Measurements from ENCODE around the gene IFI30. TPM values are rescaled to one million over a fixed set of nuclear protein-coding genes. Genes with fewer than 3 reads are reported as not detected.

IFI30 gene
- polyA plus RNA-seq, 3 donors: 3,608 to 6,022 (median 4,550) TPM

DNA sequence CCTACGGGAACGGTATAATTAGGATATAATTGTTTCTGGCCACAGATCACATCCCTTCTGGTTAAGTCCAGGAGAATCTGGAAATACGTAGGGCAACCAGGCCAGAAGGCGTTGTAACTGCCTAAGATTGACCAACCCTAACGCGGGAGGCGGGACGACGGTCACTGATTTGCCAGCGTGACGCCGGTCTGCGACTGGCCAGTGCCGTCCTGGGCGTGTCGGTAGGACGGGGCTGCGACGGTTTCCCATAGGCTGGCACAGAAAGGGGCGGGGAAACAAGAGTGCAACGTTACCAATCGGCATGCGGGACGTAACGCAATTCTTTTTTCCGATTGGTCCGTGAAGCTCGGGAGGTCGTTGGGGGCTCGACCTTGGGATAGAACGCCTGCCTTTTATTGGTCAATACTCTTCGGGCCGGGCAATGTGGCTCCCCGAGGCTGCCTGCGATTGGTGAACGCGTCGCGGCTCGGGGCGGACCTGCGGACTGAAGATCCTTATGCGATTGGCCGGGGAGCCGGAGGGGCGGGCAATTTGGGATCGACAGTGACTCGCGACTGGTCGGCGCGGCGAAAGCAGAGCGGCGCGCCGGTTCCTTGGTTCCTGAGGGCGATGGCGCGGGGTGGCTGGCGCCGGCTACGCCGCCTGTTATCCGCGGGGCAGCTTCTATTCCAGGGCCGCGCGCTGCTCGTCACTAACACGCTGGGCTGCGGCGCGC, 19.2 kb downstream of the IFI30 start, which contains the start of gene MPV17L2:
MPV17L2 (plus strand) TSS at position 546 of the 715 bp plus-strand sequence; CDS start at position 610, 64 bp downstream.
- Histone ChIP-seq H3K4me3 (replicated peaks in 1 of 3; ENCODE audit: low read depth in 2 of 3, low read length in 3 of 3) (peak within 1 kb of the TSS; percentile 62 to 88 (median 64)), H4K20me1 (ENCODE audit: insufficient read depth, low read length) (peaks cover 10% of the 10 kb centered on the region), H2AFZ (ENCODE audit: insufficient read depth, low read depth, low read length, poor library complexity, severe bottlenecking) (peak within 1 kb of the TSS; percentile 59), H3K79me2 (ENCODE audit: insufficient read depth, low read length) (peaks cover 13% of the 10 kb centered on the region), H3K27ac (ENCODE audit: low read depth in 1 of 2, low read length in 2 of 2) (peak within 1 kb of the TSS; percentile 81 to 90), H3K36me3 (replicated peaks in 1 of 2; ENCODE audit: control insufficient read depth in 1 of 2, insufficient read depth in 2 of 2, low read length in 2 of 2) (peaks cover 11 to 20% of the 10 kb centered on the region in 2 donors), H3K27me3 (ENCODE audit: control insufficient read depth in 2 of 2, insufficient read depth in 2 of 2, low read length in 2 of 2) (no peaks in the 10 kb centered on the region), H3K4me2 (replicated peaks; ENCODE audit: extremely low read depth, low read length, poor library complexity, severe bottlenecking) (peak within 1 kb of the TSS; percentile 100), H3K4me1 (ENCODE audit: control insufficient read depth in 1 of 2, insufficient read depth in 2 of 2, low read length in 2 of 2) (peaks cover 29 to 37% of the 10 kb centered on the region in 2 donors), H3K9me3 (replicated peaks in 1 of 2; ENCODE audit: control insufficient read depth in 1 of 2, insufficient read depth in 1 of 2, low read length in 2 of 2) (no peaks in the 10 kb centered on the region), H3K9ac (ENCODE audit: insufficient read depth, low read length, poor library complexity, severe bottlenecking) (peak within 1 kb of the TSS; percentile 83)
- Mint-ChIP-seq H3K27me3 (ENCODE audit: low read depth in 3 of 3) (peaks cover 0 to 4% (median 0%) of the 10 kb centered on the region in 3 donors), H3K27ac (peak within 1 kb of the TSS; percentile 92 to 96 (median 96)), H3K9me3 (no peaks in the 10 kb centered on the region), H3K4me1 (peaks cover 28% of the 10 kb centered on the region), H3K4me3 (peak within 1 kb of the TSS; percentile 80 to 93), H3K36me3 (peaks cover 21 to 35% of the 10 kb centered on the region in 2 donors)
- TF ChIP-seq, protein P1, sequence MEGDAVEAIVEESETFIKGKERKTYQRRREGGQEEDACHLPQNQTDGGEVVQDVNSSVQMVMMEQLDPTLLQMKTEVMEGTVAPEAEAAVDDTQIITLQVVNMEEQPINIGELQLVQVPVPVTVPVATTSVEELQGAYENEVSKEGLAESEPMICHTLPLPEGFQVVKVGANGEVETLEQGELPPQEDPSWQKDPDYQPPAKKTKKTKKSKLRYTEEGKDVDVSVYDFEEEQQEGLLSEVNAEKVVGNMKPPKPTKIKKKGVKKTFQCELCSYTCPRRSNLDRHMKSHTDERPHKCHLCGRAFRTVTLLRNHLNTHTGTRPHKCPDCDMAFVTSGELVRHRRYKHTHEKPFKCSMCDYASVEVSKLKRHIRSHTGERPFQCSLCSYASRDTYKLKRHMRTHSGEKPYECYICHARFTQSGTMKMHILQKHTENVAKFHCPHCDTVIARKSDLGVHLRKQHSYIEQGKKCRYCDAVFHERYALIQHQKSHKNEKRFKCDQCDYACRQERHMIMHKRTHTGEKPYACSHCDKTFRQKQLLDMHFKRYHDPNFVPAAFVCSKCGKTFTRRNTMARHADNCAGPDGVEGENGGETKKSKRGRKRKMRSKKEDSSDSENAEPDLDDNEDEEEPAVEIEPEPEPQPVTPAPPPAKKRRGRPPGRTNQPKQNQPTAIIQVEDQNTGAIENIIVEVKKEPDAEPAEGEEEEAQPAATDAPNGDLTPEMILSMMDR (IDR thresholded peaks at IDR 0.05): no peak
- peak; percentile 99 to 100 (median 100) for DNase-seq
- under 1% methylated on average over 74 of the region's 74 CpGs for WGBS (ENCODE audit: insufficient coverage)
- intact Hi-C loops (cut with micrococcal nuclease): loop anchor here in 1 of 2 donors (5.0 kb wide), 2 partner anchors 41 to 129 kb away; partner anchors contain the start of genes LSM4 and PIK3R2

DNA sequence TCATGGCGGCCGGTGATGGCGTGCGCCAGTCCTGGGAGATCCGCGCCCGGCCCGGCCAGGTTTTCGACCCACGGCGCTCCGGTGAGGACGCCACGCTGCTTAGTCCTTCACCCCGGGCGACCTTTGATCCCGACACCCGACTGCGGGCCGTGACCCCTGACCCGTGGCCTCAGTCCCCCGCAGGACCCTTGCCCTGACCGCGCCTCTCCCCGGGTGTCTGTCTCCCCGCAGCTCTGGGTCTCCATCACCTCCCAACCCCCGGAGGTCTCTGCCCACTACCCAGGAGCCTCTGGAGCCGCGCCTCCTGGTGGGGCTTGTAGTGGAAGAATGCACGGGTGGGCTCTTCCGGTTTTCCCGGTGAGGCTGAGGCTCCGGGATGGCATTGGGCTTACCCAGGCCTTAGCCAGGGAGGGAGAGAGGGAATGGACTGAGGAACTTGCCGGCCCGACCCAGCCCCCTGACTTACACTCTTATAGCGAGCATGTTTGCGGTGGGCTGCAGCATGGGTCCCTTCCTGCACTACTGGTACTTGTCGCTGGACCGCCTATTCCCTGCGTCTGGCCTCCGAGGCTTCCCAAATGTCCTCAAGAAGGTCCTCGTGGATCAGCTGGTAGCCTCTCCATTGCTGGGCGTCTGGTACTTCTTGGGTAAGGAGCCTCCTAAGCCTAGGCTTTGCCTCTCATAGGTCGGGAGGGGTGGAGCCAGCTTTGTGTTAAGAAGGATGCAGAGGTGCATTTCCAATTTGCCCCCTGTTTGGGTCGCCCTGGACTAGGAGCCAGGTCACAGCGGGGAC, 20.0 kb downstream of the IFI30 start:
- TF ChIP-seq, protein P1 (IDR thresholded peaks at IDR 0.05): no peak
- Histone ChIP-seq H4K20me1 (ENCODE audit: insufficient read depth, low read length) (peaks cover 10% of the 10 kb centered on the region), H3K27ac (ENCODE audit: low read depth in 1 of 2, low read length in 2 of 2) (peak overlapping the region; percentile 41 to 75), H3K9ac (ENCODE audit: insufficient read depth, low read length, poor library complexity, severe bottlenecking) (peak overlapping the region; percentile 83), H3K4me1 (ENCODE audit: control insufficient read depth in 1 of 2, insufficient read depth in 2 of 2, low read length in 2 of 2) (peaks cover 29 to 37% of the 10 kb centered on the region in 2 donors), H3K9me3 (replicated peaks in 1 of 2; ENCODE audit: control insufficient read depth in 1 of 2, insufficient read depth in 1 of 2, low read length in 2 of 2) (no peaks in the 10 kb centered on the region), H2AFZ (ENCODE audit: insufficient read depth, low read depth, low read length, poor library complexity, severe bottlenecking) (peak overlapping the region; percentile 59), H3K79me2 (ENCODE audit: insufficient read depth, low read length) (peaks cover 13% of the 10 kb centered on the region), H3K4me3 (replicated peaks in 1 of 3; ENCODE audit: low read depth in 2 of 3, low read length in 3 of 3) (peak overlapping the region; percentile 62 to 88 (median 64)), H3K4me2 (replicated peaks; ENCODE audit: extremely low read depth, low read length, poor library complexity, severe bottlenecking) (peak overlapping the region; percentile 100), H3K27me3 (ENCODE audit: control insufficient read depth in 2 of 2, insufficient read depth in 2 of 2, low read length in 2 of 2) (no peaks in the 10 kb centered on the region), H3K36me3 (replicated peaks in 1 of 2; ENCODE audit: control insufficient read depth in 1 of 2, insufficient read depth in 2 of 2, low read length in 2 of 2) (peaks cover 18 to 24% of the 10 kb centered on the region in 2 donors)
- Mint-ChIP-seq H3K27ac (peak overlapping the region; percentile 84 to 96 (median 88)), H3K27me3 (ENCODE audit: low read depth in 3 of 3) (peaks cover 0 to 4% (median 0%) of the 10 kb centered on the region in 3 donors), H3K36me3 (peaks cover 29 to 43% of the 10 kb centered on the region in 2 donors), H3K4me1 (peaks cover 28% of the 10 kb centered on the region), H3K9me3 (no peaks in the 10 kb centered on the region), H3K4me3 (peak overlapping the region; percentile 80 to 87)
- DNase-seq: no peak
- WGBS (ENCODE audit: insufficient coverage): 5% methylated on average over 37 of the region's 46 CpGs
- intact Hi-C loops (cut with micrococcal nuclease): loop anchor here in 1 of 2 donors (5.0 kb wide), 2 partner anchors 41 to 129 kb away; partner anchors contain the start of genes LSM4 and PIK3R2

Measured in CD14-positive monocyte (primary cell).